AG08395 (cell line): ENCODE data around the gene CYP2D6.
"Not testable (repeated sequence)": the region's sequence is repeated elsewhere in the genome, so short reads cannot be mapped to it uniquely, and the experiment has no call there.

Experiments used
- DNase-seq: peaks from one replicate; pipeline ENCODE4 v3.0.0; 2012; ENCODE audit warnings: mixed read lengths, low spot score

CYP2D6 gene

GRCh38 chr22:42134100-42135020 lies 3.8 kb upstream of the CYP2D6 start:
- DNase-seq, result peak; percentile 30

DNA sequence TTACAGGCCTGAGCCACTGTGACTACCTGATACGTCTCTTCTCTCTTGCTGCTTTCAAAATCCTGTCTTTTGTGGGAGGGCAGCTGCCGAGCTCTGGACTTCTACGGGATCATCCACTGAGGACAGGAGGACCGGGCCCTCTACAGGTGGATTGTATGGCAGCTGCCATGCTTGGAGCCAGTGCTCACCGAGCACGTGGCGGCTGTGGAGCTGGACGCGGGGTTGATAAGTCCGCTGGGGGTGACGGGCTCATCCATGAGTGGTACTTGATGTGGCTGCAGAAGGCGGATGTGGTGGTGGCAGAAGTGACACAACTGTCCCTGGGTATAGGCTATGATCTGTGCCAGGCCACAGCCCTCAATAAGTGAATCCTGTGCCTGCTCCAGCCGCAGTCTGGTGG lies 1.8 kb upstream of the CYP2D6 start:
- no peak for DNase-seq

- DNase-seq, result no peak
These were observed 952 bp upstream of the CYP2D6 start for GRCh38 chr22:42131562-42131961.

DNA sequence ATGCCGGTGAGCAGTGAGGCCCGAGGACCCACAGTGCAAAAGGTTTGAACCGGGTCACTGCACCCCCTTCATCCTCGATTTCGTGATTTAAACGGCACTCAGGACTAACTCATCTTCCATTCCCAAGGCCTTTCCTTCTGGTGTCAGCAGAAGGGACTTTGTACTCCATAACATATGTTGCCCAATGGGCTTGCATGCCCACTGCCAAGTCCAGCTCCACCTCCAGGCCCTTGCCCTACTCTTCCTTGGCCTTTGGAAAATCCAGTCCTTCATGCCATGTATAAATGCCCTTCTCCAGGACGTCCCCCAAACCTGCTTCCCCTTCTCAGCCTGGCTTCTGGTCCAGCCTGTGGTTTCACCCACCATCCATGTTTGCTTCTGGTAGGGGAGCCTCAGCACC lies 428 bp downstream of the CYP2D6 start:
- DNase-seq, result not testable (repeated sequence)

GRCh38 chr22:42128776-42129694 lies 1.6 kb downstream of the CYP2D6 start:
- DNase-seq, result not testable (repeated sequence)

GRCh38 chr22:42128007-42128406 lies 2.6 kb downstream of the CYP2D6 start:
- DNase-seq, result not testable (repeated sequence)

GRCh38 chr22:42127606-42128005 lies 3.0 kb downstream of the CYP2D6 start:
- DNase-seq, result no peak

GRCh38 chr22:42123529-42123928 lies 7.1 kb downstream of the CYP2D6 start:
- DNase-seq, result not testable (repeated sequence)

DNA sequence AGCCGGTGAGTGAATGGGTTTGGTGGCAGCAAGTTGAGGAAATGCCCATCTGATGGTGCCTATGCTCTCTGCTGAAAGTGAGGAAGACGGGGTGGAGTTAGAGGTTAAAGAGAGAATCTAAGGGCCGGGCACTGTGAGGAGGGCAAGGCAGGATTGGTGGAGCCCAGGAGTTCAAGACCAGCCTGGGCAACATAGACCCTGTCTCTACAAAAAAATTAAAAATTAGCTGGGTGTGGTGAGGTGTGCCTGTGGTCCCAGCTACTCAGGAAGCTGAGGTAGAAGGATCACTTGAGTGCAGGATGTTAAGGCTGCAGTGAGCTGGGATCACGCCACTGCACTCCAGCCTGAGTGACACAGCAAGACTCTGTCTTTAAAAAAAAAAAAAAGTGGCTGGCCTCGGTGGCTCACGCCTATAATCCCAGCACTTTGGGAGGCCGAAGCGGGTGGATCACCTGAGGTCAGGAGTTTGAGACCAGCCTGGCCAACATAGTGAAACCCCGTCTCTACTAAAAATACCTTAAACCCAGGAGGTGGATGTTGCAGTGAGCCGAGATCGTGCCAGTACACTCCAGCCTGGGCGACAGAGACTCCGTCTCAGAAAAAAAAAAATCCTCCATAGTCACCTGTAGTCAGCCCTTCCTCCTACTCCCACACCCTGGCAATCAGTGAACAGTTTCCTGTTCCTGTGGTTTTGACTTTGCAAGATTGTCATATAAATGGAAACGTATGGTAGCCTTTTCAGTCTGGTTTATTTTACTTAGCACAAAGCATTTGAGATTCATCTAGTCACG lies 10.2 kb downstream of the CYP2D6 start:
- not testable (repeated sequence) for DNase-seq

GRCh38 chr22:42116848-42117424 lies 13.7 kb downstream of the CYP2D6 start:
- DNase-seq, result no peak

- DNase-seq, result not testable (repeated sequence)
These were observed 15.2 kb downstream of the CYP2D6 start for GRCh38 chr22:42115420-42115830.

- peak; percentile 29 for DNase-seq
These were observed 15.9 kb downstream of the CYP2D6 start for GRCh38 chr22:42114721-42115120.

- not testable (repeated sequence) for DNase-seq
These were observed 17.8 kb downstream of the CYP2D6 start for GRCh38 chr22:42112793-42113192.

GRCh38 chr22:42111798-42112197 lies 18.8 kb downstream of the CYP2D6 start:
- DNase-seq, result no peak

- no peak for DNase-seq
These were observed 21.8 kb downstream of the CYP2D6 start for GRCh38 chr22:42108848-42109247.

DNA sequence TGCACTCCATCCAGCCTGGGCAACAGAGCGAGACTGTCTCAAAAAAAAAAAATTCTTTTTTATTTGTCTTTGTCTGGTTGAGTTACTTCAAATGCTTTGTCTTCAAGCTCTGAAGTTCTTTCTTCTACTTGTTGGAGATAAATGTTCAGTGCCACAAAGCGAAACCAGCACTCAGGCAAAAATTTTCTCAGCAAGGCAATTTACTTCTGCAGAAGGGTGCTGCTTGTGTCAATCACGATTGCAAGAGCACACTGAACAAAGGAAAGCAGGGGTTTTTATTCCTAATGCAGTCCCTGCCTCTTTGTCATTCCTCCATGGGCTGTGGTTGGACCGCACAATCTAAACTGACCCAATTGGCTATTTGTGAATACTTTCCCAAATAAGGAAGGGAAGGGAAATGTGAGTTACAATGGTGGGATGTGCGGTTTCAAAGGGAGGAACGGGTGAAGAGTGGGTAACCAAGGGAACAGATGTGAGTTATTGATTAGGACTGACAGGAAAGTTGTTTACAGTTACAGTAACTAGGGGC lies 26.2 kb downstream of the CYP2D6 start:
- DNase-seq, result not testable (repeated sequence)

DNA sequence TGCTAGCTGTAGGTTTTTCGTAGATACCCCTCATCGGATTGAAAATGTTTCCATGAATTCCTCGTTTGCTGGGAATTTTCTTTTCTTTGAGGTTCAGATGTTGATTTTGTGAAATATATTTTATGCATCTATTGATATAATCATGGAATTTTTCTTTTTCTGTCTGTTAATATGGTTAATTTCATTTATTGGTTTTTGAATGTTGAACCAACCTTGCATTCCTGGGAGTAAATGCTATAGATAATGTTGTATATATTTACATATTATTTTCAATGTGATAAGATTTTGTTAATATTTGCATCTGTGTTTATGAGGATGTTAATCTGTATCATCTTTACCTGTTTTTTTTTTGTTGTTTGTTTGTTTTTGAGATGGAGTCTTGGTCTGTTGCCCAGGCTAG lies 29.4 kb downstream of the CYP2D6 start:
- DNase-seq, result no peak

GRCh38 chr22:42091455-42091782 lies 39.2 kb downstream of the CYP2D6 start:
- DNase-seq, result no peak

- peak; percentile 100 for DNase-seq
These were observed 39.8 kb downstream of the CYP2D6 start, which contains the start of gene NDUFA6 for GRCh38 chr22:42090596-42091454. TSS of gene NDUFA6 (minus strand) at chr22:42090772. CDS start at chr22:42090744, 28 bp downstream.

- no peak for DNase-seq
These were observed 44.6 kb downstream of the CYP2D6 start for GRCh38 chr22:42086051-42086450.
